Measurements from ENCODE around the gene FOXD4L6. TPM values are rescaled to one million over a fixed set of nuclear protein-coding genes. Genes with fewer than 3 reads are reported as not detected.
"Not testable (repeated sequence)": the region's sequence is repeated elsewhere in the genome, so short reads cannot be mapped to it uniquely, and the experiment has no call there.

FOXD4L6 gene
- total RNA-seq, 1 experiment from 2014 or later = 0.54 TPM

DNA sequence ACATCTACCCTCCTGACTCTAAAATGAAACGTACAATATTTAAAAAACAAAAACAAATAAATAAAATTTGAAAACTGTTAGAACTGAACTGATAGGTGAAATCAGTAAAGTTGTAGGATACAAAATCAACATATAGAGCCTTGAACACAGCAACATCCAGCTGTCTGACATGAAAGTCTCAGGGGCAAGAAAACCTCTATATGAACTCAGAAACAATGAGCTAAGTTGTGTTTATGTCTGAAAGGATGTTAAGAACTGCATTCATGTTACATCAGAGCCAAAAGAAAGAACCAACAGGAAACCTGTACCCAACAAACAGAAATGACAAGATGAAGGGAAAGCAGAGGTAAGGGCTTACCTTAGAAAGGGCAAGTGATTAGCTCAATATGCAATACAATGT is 41.8 kb downstream of the FOXD4L6 start:
- H3K79me2 ChIP-seq (ENCODE audit: insufficient read depth, low read length); H3K36me3 ChIP-seq (ENCODE audit: control insufficient read depth in 1 of 2, insufficient read depth in 2 of 2, low read length in 2 of 2); H3K27ac ChIP-seq (ENCODE audit: low read depth, low read length); RAD21 ChIA-PET (ENCODE audit: low non-redundant PET in 1 of 2, low total read pairs in 2 of 2, uncharacterized antibody in 2 of 2, unreplicated experiment in 2 of 2); ATAC-seq; BruUV-seq (replicated peaks); H3K4me3 ChIP-seq (replicated peaks in 1 of 2; ENCODE audit: low read depth in 1 of 2, low read length in 2 of 2); H2AFZ ChIP-seq (ENCODE audit: low read depth, low read length, poor library complexity, severe bottlenecking); H3K27me3 ChIP-seq (ENCODE audit: insufficient read depth, low read length); POLR2A ChIA-PET; H3K4me2 ChIP-seq (ENCODE audit: low read length); H3K9me2 ChIP-seq (ENCODE audit: insufficient read depth); H3K9me3 ChIP-seq (ENCODE audit: control insufficient read depth in 1 of 2, insufficient read depth in 1 of 2, low read depth in 1 of 2, low read length in 2 of 2); H4K20me1 ChIP-seq (ENCODE audit: insufficient read depth); DNase-seq (ENCODE audit: low read depth, low spot score); H3K4me1 ChIP-seq (ENCODE audit: control insufficient read depth in 1 of 2, insufficient read depth in 2 of 2, low read length in 2 of 2); intact Hi-C loops (cut with micrococcal nuclease); CTCF ChIA-PET; H3K9ac ChIP-seq (ENCODE audit: low read length): not testable (repeated sequence)

DNA sequence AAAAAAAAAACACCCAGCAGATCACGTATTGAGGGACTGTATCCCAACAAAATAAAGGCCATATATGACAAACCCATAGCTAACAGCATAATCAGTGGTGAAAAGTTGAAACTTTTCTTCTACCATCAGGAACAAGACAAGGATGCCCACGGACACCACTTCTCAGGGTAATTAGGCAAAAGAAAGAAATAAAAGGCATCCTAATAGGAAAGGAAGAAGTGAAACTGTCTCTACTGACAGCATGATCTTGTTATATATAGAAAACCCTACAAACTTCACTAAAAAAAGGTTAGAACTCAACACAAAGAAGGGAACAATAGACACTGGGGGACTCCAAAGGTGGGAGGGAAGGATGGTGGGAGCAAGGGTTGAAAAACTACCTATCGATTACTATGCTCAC is 42.3 kb downstream of the FOXD4L6 start:
- H3K4me2 ChIP-seq (ENCODE audit: low read length); H3K27me3 ChIP-seq (ENCODE audit: insufficient read depth, low read length); CTCF ChIA-PET; H3K4me1 ChIP-seq (ENCODE audit: control insufficient read depth in 1 of 2, insufficient read depth in 2 of 2, low read length in 2 of 2); RAD21 ChIA-PET (ENCODE audit: low non-redundant PET in 1 of 2, low total read pairs in 2 of 2, uncharacterized antibody in 2 of 2, unreplicated experiment in 2 of 2); H3K4me3 ChIP-seq (replicated peaks in 1 of 2; ENCODE audit: low read depth in 1 of 2, low read length in 2 of 2); H3K9ac ChIP-seq (ENCODE audit: low read length); intact Hi-C loops (cut with micrococcal nuclease); H3K79me2 ChIP-seq (ENCODE audit: insufficient read depth, low read length); H2AFZ ChIP-seq (ENCODE audit: low read depth, low read length, poor library complexity, severe bottlenecking); H3K9me3 ChIP-seq (ENCODE audit: control insufficient read depth in 1 of 2, insufficient read depth in 1 of 2, low read depth in 1 of 2, low read length in 2 of 2); DNase-seq (ENCODE audit: low read depth, low spot score); H3K27ac ChIP-seq (ENCODE audit: low read depth, low read length); BruUV-seq (replicated peaks); H3K9me2 ChIP-seq (ENCODE audit: insufficient read depth); H4K20me1 ChIP-seq (ENCODE audit: insufficient read depth); POLR2A ChIA-PET; ATAC-seq; H3K36me3 ChIP-seq (ENCODE audit: control insufficient read depth in 1 of 2, insufficient read depth in 2 of 2, low read length in 2 of 2): not testable (repeated sequence)

DNA sequence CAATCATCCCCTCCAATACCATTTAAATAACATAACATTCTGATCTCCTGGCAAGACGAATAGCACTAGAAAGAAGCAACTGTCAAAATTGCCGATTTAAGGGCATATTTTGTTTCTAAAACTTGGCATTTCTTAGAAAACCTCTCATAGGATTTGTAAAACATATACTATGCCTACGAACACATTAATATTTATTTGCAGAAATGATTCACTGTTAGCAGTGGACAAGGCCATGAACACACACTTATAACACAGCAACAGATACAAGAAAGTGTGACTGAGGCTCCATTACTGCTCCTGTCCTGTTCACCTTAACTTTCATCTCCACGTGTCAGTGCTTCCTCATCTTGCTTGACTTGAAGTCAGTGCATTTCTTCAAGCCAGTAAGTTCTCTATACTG is 46.1 kb downstream of the FOXD4L6 start:
- not testable (repeated sequence) for H3K9me2 ChIP-seq (ENCODE audit: insufficient read depth); H3K4me3 ChIP-seq (replicated peaks in 1 of 2; ENCODE audit: low read depth in 1 of 2, low read length in 2 of 2); ATAC-seq

DNA sequence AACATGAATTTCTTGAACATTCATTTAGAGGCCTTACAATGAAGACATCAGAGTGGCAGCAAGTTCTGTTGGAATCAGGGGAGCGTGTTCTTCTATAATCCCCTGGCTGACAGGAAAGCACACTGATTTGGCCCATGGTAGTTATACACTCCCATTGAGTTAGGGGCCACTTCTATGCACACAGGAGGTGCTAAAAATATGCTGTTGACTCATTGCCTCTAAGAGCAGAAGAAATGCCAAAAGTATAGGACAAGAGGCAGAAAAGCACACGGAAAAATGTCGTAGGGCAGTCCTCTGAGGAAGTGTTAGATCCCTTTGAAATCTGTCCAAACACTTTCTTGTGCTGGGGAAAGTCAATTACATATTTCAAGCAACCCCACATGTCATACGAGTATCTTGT is 49.0 kb downstream of the FOXD4L6 start:
- intact Hi-C loops (cut with micrococcal nuclease); H4K20me1 ChIP-seq (ENCODE audit: insufficient read depth); H2AFZ ChIP-seq (ENCODE audit: low read depth, low read length, poor library complexity, severe bottlenecking); H3K9me2 ChIP-seq (ENCODE audit: insufficient read depth); POLR2A ChIA-PET; BruUV-seq (replicated peaks); CTCF ChIA-PET; H3K27ac ChIP-seq (ENCODE audit: low read depth, low read length); H3K9me3 ChIP-seq (ENCODE audit: control insufficient read depth in 1 of 2, insufficient read depth in 1 of 2, low read depth in 1 of 2, low read length in 2 of 2); DNase-seq (ENCODE audit: low read depth, low spot score); RAD21 ChIA-PET (ENCODE audit: low non-redundant PET in 1 of 2, low total read pairs in 2 of 2, uncharacterized antibody in 2 of 2, unreplicated experiment in 2 of 2); ATAC-seq; H3K79me2 ChIP-seq (ENCODE audit: insufficient read depth, low read length); H3K27me3 ChIP-seq (ENCODE audit: insufficient read depth, low read length); H3K36me3 ChIP-seq (ENCODE audit: control insufficient read depth in 1 of 2, insufficient read depth in 2 of 2, low read length in 2 of 2); H3K4me3 ChIP-seq (replicated peaks in 1 of 2; ENCODE audit: low read depth in 1 of 2, low read length in 2 of 2); H3K9ac ChIP-seq (ENCODE audit: low read length): not testable (repeated sequence)
- peaks cover 2 to 20% of the 10 kb centered on the region in 2 experiments; a peak in 2 of 4 replicates for H3K4me1 ChIP-seq (ENCODE audit: control insufficient read depth in 1 of 2, insufficient read depth in 2 of 2, low read length in 2 of 2)
- H3K4me2 ChIP-seq (ENCODE audit: low read length) = peak overlapping the region; percentile 37; the same call in 1 of the 2 replicates

More for the DNA sequence above, 46.1 kb downstream of the FOXD4L6 start:
- H4K20me1 ChIP-seq (ENCODE audit: insufficient read depth); H3K27ac ChIP-seq (ENCODE audit: low read depth, low read length); H3K36me3 ChIP-seq (ENCODE audit: control insufficient read depth in 1 of 2, insufficient read depth in 2 of 2, low read length in 2 of 2); H3K4me2 ChIP-seq (ENCODE audit: low read length); DNase-seq (ENCODE audit: low read depth, low spot score); RAD21 ChIA-PET (ENCODE audit: low non-redundant PET in 1 of 2, low total read pairs in 2 of 2, uncharacterized antibody in 2 of 2, unreplicated experiment in 2 of 2); CTCF ChIA-PET; H3K27me3 ChIP-seq (ENCODE audit: insufficient read depth, low read length); H3K79me2 ChIP-seq (ENCODE audit: insufficient read depth, low read length); H3K9me3 ChIP-seq (ENCODE audit: control insufficient read depth in 1 of 2, insufficient read depth in 1 of 2, low read depth in 1 of 2, low read length in 2 of 2); POLR2A ChIA-PET; BruUV-seq (replicated peaks); H2AFZ ChIP-seq (ENCODE audit: low read depth, low read length, poor library complexity, severe bottlenecking); H3K9ac ChIP-seq (ENCODE audit: low read length); H3K4me1 ChIP-seq (ENCODE audit: control insufficient read depth in 1 of 2, insufficient read depth in 2 of 2, low read length in 2 of 2); intact Hi-C loops (cut with micrococcal nuclease): not testable (repeated sequence)

Measured in HCT116 (cell line).